ENCODE measurements around the gene IGFL1. TPM values are rescaled to one million over a fixed set of nuclear protein-coding genes. Genes with fewer than 3 reads are reported as not detected.

IGFL1 gene
- not detected in 2 replicates for total RNA-seq

GRCh38 chr19:46229442-46229841, at the start of gene IGFL1:
TSS of gene IGFL1 (plus strand) at chr19:46229742. CDS start at chr19:46229775, 33 bp downstream.

Other genes starting within 250 kb of the IGFL1 start
- gene CCDC61, start 234.3 kb upstream of the IGFL1 start, total RNA-seq, result 6.5 and 7.1 TPM in 2 replicates
- not detected in 2 replicates for gene PGLYRP1, start 206.7 kb upstream of the IGFL1 start, total RNA-seq
- not detected in 2 replicates for gene IGFL4, start 188.7 kb upstream of the IGFL1 start, total RNA-seq
- not detected in 2 replicates for gene IGFL3, start 105.1 kb upstream of the IGFL1 start, total RNA-seq
- gene IGFL2, start 81.5 kb upstream of the IGFL1 start, total RNA-seq, result 0.11 TPM in 1 of 2 replicates, not detected in the other
- gene HIF3A, start 67.3 kb downstream of the IGFL1 start, total RNA-seq, result 22.1 and 116 TPM in 2 replicates
- 51.8 and 65.7 TPM in 2 replicates for gene PPP5C, start 117.3 kb downstream of the IGFL1 start, total RNA-seq
- 13.7 and 28.7 TPM in 2 replicates for gene CCDC8, start 183.8 kb downstream of the IGFL1 start, total RNA-seq
- gene PNMA8C, start 199.2 kb downstream of the IGFL1 start, total RNA-seq, result not detected in 2 replicates
- gene PNMA8A, start 241.8 kb downstream of the IGFL1 start, total RNA-seq, result under 0.01 and 1.1 TPM in 2 replicates

Data from placental epithelial cell (primary cell).